Activated CD4-positive, alpha-beta T cell treated with anti-CD3 and anti-CD28 coated beads for 1 hour (primary cell): ENCODE data around the gene ZNF860.
"Not testable (repeated sequence)": the region's sequence is repeated elsewhere in the genome, so short reads cannot be mapped to it uniquely, and the experiment has no call there.

Experiments used
- DNase-seq: peaks from one replicate; pipeline ENCODE4 v3.0.0-alpha.2; 2020

ZNF860 gene

DNA sequence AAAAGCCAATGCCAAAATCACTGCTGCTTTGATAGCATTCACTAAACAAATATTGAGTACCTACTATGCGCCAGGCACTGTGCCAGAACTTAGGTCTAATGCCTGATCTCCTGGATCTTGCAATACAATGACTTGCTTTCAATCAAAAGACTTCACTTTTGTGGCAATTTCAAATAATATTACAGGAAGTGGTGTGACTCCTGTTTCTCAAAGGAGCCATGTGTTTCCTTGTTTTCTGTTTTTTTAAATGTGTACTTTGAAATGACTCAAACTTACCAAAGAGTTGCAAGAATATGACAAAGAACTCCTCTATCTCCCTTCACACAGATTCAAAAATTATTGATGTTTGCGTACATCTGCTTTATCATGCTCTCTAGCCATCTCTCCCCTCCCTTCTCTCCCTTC, 18.7 kb upstream of the ZNF860 start:
- no peak for DNase-seq

DNA sequence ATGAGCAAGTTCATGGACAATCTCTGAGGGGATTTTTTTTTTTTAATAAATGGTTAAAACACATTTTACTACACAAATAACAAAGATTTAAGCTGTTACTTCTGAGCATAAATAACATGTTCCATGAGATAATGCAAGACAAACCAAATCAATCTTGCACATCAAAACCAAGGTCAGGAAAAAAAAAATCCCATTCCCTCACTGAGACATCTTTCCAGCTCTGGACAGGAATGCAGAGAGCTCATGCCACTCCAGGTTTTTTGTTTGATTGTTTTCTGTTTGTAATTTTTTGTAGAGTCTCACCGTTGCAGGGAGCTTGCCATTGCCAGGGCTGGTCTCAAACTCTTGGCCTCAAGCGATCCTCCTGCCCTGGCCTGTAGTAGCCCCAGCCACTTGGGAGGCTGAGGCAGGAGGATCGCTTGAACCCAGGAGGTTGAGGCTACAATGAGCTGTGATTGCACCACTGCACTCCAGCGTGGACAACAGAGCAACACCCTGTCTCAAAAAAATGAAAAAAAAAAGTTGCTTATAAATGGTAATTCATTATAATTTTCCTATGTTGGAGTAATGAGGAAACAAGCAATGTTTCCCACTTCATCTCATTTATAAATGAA, 14.5 kb upstream of the ZNF860 start:
- DNase-seq: no peak

DNA sequence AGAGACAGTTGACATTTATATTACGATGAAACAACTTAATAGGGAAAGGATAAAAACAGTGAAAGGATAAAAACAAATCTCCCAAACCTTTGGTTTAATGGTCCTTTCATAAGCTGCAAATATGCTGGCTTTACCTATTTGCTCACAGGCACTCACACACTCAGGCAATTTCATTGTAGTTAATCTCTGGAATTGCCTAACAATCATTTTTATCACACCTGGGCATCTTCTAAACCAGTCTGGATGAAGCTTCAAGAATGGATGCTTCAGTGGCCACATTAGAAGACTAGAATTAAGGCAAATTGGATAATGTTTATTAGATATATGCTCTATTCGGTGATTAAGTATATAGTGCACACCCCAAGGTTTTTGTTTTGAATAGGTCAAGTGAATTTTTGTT, 14.0 kb upstream of the ZNF860 start:
- DNase-seq: no peak

DNA sequence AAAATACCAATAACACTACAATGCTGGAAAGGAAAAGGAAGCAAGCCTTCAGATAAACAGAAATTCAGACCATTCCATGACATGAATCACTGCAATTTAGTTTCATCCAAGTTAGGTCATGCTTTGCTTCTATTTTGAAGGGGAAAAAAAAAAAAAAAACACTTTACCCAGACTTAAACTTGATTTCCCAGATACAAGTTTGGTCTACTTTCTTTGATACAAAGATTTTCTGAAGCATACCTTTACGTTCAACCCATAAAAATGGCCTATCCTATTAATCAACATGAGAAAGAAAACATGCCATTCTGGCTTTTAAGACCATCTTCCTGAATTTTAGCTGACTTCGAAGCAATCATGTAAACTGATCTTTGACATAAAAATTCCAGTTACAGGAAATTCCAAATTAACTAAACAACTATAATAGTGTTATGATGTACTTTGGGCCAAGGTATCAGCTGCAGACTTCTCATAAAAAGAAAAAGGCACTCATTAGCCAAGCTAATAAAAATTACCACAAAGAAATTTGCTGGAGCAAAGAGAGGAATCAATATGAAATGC, 13.1 kb upstream of the ZNF860 start:
- no peak for DNase-seq

DNA sequence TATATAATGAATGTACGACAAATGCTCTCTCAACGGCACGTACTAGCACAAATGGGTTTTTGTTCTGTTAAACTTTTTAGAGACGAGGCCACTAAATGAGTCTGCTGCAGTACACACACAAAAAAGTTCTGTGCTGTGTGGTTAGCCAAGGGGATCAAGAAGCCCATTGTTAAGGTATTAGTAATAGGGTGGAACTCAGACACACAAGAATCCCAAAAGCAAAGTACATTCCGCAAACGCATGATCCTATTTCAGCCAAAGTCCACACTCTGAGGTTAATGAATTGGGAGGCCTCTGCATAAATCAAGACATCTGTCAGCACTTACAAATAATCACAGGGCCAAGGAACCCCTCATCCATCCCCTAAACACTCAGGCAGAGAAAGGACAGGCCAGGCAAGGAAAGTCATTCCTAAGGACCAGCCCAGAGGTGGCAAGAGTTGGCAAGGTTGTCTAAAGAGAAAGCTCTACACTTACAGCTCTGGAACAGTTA, 12.6 kb upstream of the ZNF860 start:
- no peak for DNase-seq

DNA sequence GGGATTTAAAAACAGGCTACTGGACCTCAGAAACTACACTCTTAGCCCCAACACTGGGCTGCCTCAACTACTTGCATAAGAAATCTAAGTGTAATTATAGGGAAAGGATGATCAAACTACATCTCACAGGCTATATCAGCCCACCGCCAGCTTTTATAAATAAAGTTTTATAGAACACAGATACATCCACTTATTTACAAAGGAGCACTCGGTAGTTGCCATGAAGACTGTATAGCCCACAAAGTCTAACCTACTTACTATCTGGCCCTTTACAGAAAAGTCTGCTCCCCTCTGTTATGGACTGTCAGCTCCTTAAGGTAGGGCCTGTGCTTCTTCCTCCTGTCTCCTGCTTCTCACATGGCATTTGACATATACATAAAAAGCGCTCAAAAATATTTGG, 9.9 kb upstream of the ZNF860 start:
- no peak for DNase-seq

DNA sequence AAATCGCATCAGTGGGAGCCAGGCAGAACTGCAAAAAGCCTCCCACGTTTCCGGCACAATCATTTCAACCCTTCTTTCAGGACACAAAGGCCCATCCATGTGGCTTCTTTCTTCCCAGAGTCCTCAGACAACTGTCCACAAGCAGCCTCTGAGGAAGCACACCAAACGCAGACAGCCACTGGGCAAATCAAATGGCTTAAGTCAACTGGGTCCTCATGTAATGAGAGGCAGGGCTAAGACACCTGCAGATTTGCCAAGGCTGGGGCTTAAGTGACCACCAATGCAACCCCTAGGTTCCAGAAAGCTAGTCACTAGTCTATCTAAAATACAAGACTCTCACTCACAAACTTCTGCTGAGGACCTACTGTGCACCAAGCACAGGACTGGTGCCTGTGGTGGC, 8.5 kb upstream of the ZNF860 start:
- DNase-seq: no peak

DNA sequence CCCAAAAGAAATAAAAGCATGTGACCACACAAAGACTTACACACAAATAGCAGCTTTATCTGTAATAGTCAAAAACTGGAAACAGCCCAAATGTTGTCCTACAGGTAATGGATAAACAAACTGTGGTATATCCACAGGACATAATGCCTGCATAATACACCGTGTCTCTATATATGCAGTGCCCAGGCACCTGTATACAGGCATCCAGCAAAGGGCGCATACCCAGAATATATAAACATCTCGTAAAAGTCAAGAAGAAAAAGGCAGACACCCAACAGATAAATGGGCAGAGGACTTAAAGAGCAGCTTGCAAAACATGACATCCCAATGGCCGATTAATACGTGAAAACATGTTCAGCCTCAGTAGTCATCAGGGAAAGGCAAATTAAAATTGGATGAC, 7.7 kb upstream of the ZNF860 start:
- no peak for DNase-seq

DNA sequence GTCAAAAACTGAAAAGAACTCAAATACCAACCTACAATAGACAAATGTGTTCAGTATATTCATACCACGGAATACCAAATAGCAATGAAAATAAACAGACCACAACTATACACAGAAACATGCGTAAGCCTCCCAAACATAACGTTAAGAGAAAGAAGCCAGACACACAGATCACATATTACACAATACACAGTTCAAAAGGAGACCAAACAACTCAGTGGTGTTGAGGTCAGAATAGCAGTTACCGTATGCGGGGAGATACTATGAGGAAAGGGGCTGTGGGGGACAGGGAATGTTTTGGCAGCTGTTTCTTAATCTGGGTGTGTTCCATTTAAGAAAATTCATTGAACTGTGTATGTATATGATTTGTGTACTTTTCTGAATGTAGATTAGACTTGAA, 7.1 kb upstream of the ZNF860 start:
- DNase-seq: no peak

DNA sequence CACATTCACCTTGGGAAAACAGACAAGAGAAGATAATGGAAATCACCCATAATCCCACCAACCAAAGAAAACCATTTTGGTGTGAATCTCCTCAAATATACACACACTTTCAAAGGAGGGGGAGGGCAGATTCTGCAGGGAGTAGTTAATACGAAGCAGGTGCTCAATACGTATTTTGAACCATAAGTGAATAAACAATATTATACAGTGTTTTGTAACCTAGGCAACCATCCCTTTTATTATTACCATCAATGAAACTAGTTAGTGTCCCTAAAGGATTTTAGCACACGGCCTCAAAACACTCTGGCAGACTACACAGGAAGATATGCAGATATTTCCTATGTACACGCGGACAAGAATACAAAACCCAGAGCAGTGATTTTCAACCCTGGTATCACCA, 6.6 kb upstream of the ZNF860 start:
- no peak for DNase-seq

DNA sequence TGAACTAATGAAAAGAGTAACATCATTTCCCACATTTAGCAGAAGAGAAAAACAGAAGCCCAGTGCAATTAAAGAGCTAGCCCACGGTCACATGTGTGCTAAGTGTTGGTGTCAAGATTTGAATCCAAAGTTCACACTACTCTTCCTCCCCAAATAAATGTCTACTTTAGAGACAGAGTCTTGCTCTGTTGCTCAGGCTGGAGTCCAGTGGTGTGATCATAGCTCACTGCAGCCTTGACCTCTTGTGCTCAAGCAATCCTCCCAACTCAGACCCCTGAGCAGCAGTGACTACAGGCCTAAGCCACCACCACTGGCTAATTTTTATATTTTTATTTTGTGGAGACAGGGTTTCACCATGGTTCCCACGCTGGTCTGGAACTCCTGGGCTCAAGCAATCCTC, 5.2 kb upstream of the ZNF860 start:
- no peak for DNase-seq

DNA sequence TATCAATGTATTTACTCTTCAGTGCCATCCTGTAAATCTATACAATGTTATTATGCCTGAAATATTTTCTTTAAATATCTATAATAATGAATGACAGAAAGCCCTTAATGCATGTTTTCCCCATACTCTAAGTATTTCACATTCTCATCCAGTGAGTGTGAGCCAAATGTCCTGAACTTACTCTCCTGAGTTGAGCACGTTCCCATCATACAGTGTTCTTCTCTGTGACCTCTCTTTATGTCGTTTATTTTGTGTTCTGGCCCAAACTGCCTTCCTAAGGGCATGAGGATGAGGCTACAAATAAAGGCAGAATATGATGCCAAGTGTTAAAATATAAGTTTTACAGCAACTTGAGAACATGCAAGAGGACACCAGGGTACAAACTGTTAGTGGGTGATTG, 3.8 kb upstream of the ZNF860 start:
- no peak for DNase-seq

DNA sequence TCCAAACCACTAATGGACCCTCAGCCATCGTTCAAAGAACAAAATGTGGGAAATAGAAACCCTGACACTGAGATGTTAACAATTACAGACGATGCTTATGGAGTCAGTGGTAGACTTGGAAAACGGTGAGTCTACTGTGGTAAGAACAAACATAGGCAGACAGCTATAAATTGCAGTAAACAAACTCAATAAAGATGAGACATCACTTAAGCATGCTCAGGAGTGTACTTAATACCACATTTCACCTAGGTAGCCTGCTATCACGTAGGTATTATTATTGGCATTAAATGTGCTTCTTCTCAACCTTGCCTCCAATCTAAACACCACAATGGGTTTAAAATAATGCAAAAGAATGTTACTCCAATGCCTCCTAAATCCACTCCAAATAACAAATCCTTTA, 3.0 kb upstream of the ZNF860 start:
- DNase-seq: no peak

DNA sequence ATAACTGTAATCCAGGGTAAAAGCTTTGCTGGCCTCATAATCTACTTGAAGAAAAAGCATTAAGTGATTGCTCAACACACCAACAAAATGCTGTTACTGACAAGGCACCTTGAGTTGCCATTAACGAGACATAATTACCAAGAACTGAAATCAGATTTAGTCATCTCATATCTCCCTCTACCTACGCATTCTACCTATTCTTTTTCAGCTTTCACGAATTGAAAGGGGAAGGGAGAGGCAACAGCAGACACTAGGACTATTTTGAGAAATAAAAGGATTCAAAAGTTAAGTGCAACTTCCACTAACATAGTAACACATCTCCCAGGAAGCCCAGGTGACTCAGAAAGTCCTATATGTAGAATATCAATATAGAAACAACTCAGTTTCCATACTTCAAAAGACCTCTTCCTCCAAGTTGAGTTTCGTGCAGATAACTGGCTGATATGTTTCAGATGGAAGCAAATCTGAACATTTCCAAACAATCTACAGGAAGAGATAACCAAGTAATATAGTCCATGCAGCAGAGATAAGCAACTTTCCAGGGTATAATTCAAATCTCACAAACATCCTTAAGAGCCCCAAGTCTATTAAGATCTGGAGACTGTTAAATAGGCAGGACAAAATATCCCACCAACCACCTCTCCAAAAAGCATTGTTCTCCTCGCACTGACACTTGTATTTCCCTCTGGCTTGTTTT, 2.4 kb upstream of the ZNF860 start:
- DNase-seq: no peak

DNA sequence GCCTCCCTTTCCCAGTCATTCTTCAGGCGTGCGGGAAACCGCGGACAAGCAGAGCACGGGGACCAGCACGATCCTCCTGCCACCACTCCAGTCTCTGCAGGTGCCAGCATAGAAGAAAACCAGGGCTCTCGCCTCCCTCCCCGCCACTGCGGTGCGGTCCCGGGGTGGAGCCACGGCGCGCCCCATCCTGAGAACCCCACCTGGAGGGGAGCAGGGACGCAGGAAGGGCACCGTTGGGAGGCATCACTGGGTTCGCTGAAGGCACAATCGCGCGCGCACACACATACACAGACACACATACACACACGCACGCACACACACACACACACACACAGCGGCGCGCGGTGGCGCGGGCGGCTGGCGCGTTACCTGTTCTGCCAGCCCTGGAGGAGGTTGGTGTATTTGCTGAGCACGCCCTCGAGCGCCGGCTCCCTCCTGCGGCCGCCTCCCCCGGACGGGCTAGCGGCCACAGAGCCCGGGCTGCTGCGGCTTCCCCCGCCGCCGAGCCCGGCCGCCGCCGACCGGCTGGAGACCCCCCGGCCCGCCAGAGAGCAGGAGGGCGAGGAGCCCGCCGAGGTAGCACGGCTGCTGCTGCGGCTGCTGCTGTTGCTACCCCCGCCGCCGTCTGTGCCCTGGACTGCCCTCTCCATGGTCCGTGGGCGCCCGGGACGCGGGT, 882 bp upstream of the ZNF860 start:
- DNase-seq: peak; percentile 23

DNA sequence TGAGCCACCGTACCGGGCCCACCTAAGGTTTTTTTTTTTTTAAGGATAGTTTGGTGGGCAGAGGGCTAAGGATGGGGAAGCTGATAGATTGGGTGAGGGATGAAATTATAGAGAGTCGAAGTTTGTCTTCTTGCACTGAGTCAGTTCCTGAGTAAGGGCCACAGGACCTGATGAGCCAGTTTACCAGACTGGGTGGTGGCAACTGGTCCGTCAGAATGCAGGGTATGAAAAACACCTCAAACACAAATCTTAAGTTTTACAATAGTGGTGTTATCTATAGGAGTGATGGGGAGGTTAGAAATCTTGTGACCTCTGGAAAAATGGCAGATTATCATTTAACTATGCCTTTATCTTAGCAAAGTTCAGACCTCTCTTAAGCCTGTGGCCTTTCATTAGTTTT, 2.8 kb downstream of the ZNF860 start:
- no peak for DNase-seq

DNA sequence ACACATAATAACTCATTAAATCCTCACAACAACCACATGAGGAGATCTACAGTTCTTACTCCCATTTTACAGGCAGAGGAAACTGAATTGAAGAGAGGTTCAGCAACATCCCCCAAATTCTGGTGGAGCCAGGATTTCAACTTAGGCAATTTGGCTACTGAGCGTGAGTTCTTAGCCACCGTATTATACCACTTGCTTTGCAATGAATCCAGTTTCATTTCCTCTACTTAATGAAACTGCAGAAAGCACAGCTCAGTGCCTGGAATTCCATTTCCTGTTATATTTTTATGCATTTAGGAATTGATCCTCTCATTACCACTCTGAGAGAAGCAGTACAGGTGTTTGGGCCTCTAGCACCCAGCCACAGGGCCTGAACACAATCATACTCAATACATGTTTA, 4.3 kb downstream of the ZNF860 start:
- no peak for DNase-seq

DNA sequence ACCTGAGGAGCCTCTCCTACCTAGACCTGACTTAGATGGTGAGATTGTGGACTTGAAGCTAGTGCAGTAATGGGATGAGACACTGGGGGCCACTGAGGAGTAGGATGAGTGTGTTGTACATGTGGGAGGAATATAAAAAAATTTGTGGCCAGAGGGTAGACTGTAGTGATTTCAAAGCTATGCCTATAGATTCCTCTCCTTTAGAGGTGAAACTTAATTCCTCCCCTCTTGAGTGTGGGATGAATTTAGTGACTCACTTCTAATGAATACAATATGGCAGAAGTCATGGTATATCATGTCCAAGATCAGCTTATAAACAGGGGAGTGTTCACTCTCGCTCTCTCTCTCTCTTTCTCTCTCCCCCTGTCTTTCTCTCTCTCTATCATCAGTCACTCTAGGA, 6.7 kb downstream of the ZNF860 start:
- no peak for DNase-seq

DNA sequence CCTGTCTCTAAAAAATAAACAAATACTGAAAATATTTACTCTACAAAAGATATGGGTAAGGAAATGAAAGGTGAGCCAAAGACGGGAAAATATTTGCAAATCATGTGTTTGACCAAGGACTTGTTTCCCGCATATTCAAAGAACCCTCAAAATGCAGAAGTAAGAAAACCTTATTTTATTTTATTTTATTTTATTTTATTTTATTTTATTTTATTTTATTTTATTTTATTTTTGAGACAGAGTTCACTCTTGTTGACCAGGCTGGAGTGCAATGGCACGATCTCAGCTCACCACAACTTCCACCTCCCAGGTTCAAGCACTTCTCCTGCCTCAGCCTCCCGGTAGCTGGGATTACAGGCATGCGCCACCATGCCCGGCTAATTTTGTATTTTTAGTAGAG, 11.4 kb downstream of the ZNF860 start:
- not testable (repeated sequence) for DNase-seq

DNA sequence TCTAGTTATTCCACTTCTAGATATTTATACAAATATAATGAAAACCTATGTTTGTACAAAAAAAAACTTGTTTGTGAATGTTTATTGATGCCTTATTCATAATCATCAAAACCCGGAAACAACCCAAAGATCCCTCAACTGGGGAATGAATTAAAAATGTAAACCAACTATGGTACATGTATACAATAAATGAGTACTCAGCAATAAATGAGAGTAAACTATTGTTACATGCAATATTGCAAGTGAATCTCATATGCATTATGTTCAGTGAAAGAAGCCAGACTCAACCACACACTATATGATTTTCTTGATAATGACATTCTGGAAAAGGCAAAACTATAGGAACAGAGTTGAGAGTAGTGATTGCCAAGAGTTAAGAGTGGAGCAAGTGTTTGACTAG, 12.3 kb downstream of the ZNF860 start:
- DNase-seq: no peak

DNA sequence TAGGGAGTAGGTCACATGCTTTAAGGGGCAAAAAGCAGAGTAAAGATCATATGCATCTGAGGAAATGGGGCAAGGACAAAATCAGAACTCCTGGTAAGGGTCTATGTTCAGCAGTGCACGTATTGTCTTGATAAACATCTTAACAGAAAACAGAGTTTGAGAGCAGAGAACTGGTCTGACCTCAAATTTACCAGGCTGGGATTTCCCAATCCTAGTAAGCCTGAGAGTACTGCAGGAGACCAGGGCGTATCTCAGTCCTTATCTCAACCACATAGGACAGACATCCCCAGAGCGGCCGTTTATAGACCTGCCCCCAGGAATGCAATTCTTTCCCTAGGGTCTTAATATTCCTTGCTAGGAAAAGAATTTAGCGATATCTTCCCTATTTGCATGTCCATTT, 13.5 kb downstream of the ZNF860 start:
- not testable (repeated sequence) for DNase-seq

DNA sequence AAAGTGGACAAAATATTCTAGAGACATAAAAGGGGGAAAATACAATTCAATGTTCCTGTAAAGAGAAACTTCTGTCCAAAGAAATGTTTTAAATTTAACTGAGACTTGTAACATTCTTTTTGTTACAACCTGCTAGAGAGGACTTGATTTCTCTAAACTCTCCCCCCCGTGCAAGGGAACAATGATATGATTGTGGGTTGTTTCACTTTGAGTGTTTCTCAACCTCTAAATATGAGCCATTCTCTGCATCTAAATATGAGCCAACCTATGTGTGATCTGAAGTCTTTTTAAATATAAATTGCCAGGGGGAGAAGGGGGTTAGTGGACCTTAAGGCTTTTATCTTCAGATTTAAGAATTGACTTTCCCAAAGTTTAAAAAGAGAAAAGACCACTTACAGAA, 14.6 kb downstream of the ZNF860 start:
- DNase-seq: no peak

DNA sequence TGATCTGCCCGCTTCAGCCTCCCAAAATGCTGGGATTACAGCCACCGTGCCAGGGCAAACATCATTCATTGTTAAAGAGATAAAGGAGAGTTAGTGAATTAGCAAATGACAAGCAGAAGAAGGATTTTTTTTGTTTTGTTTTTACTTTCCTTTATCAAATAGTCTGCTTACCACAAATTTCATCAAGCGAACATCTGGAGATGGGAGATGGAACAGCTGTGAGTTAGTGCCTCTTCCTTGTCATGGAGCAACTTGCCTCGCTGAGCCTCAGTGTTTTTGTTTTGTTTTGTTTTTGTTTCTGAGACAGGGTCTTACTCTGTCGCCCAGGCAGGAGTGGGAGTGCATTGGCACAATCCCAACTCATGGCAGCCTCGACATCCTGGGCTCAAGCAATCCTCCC, 15.9 kb downstream of the ZNF860 start:
- no peak for DNase-seq

DNA sequence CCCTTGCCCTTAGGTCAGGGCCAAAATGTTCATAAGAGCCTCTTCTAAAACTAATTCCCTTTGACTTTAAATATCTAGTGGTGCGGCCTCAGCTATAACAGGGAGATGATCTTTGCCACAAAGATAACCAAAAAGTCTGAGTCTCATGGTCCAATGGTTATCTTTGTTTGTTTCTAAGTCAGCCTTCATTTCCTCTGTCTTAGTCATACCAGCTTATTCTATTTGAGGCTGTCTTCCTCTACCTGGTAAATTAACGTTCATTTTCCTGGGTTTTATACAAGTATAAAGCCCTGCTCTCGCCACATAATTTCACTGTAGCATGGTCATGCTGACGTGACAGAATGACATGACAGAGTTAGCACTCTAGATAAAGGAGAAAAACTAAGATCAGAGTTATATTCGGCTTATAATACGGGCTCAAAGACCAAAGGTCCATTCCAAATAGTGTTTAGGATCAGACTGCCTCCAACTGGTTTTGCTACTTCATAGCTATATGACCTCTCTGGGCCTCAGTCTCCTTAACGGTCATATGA, 18.4 kb downstream of the ZNF860 start:
- DNase-seq: no peak
